CD4-positive, CD25-positive, alpha-beta regulatory T cell (primary cell): ENCODE results near the gene DMXL1. TPM values are rescaled to one million over a fixed set of nuclear protein-coding genes. Genes with fewer than 3 reads are reported as not detected.

ENCODE experiments used
- ATAC-seq, 2 donors: fragments of 150-1000 bp; cut with Tn5 transposase; one replicate each; pipeline ENCODE4 v1.10.0; 2021; ENCODE audit warnings: low read depth in 2 of 2, moderate number of reproducible peaks in 2 of 2, moderate library complexity in 1 of 2
- DNase-seq, 3 donors: peaks; one replicate each; pipeline versions ENCODE4 v3.0.0 to v3.0.0-alpha.2; 2012 to 2022; ENCODE audit warnings: mixed read lengths in 1 of 3
- H3K27ac ChIP-seq: one replicate; pipeline ENCODE4 v1.7.0; 2013; ENCODE audit warnings: mild to moderate bottlenecking, low read length; ENCODE audit not compliant: insufficient read depth, poor library complexity, severe bottlenecking
- H3K27me3 ChIP-seq: one replicate; pipeline ENCODE4 v1.7.0; 2013; ENCODE audit warnings: low read length; ENCODE audit not compliant: control insufficient read depth, insufficient read depth
- H3K36me3 ChIP-seq: one replicate; pipeline ENCODE4 v1.7.0; 2013; ENCODE audit warnings: mild to moderate bottlenecking, low read length, moderate library complexity; ENCODE audit not compliant: control insufficient read depth, insufficient read depth
- H3K4me1 ChIP-seq: 2 replicates; pipeline ENCODE4 v1.7.0; 2013; ENCODE audit warnings: mild to moderate bottlenecking, low read length; ENCODE audit not compliant: insufficient read depth, control insufficient read depth, poor library complexity, severe bottlenecking
- H3K4me3 ChIP-seq: one replicate; pipeline ENCODE4 v1.7.0; 2013; ENCODE audit warnings: low read depth, mild to moderate bottlenecking, low read length, moderate library complexity
- H3K9me3 ChIP-seq, 2 experiments: 1 replicate in 1 of 2; 2 replicates in 1 of 2; pipeline ENCODE4 v1.7.0; 2013; ENCODE audit warnings: low read length in 2 of 2, mild to moderate bottlenecking in 1 of 2, moderate library complexity in 1 of 2; ENCODE audit not compliant: control insufficient read depth in 2 of 2
- H3K27ac Mint-ChIP-seq, 3 donors: one replicate each; pipeline ENCODE4 v1.8.0; 2020 to 2022; ENCODE audit warnings: mild to moderate bottlenecking in 3 of 3, mixed read lengths in 3 of 3, moderate library complexity in 2 of 3
- H3K27me3 Mint-ChIP-seq: one replicate; pipeline ENCODE4 v1.8.0; 2022; ENCODE audit warnings: mild to moderate bottlenecking, mixed read lengths
- H3K36me3 Mint-ChIP-seq: one replicate; pipeline ENCODE4 v1.8.0; 2020; ENCODE audit warnings: mixed read lengths
- H3K4me1 Mint-ChIP-seq, 4 donors: one replicate each; pipeline ENCODE4 v1.8.0; 2020 to 2022; ENCODE audit warnings: mixed read lengths in 4 of 4, mild to moderate bottlenecking in 1 of 4
- H3K4me3 Mint-ChIP-seq, 4 donors: one replicate each; pipeline ENCODE4 v1.8.0; 2020 to 2022; ENCODE audit warnings: mild to moderate bottlenecking in 4 of 4, mixed read lengths in 4 of 4, moderate library complexity in 3 of 4
- H3K9me3 Mint-ChIP-seq, 7 donors: one replicate each; pipeline ENCODE4 v1.8.0; 2020 to 2022; ENCODE audit warnings: mixed read lengths in 7 of 7, mild to moderate bottlenecking in 3 of 7, moderate library complexity in 2 of 7
- polyA plus RNA-seq, 4 donors: library from polyadenylated mRNA; unstranded; fragments of 300-500 nt; fragmentation: Illumina TruSeq; gene quantifications; one replicate each; pipeline ENCODE4 v1.2.3, GENCODE V29; 2021
- total RNA-seq: library from RNA; stranded (reverse); gene quantifications from one replicate; pipeline ENCODE4 v1.2.3, GENCODE V29; 2022

The DMXL1 gene, protein sequence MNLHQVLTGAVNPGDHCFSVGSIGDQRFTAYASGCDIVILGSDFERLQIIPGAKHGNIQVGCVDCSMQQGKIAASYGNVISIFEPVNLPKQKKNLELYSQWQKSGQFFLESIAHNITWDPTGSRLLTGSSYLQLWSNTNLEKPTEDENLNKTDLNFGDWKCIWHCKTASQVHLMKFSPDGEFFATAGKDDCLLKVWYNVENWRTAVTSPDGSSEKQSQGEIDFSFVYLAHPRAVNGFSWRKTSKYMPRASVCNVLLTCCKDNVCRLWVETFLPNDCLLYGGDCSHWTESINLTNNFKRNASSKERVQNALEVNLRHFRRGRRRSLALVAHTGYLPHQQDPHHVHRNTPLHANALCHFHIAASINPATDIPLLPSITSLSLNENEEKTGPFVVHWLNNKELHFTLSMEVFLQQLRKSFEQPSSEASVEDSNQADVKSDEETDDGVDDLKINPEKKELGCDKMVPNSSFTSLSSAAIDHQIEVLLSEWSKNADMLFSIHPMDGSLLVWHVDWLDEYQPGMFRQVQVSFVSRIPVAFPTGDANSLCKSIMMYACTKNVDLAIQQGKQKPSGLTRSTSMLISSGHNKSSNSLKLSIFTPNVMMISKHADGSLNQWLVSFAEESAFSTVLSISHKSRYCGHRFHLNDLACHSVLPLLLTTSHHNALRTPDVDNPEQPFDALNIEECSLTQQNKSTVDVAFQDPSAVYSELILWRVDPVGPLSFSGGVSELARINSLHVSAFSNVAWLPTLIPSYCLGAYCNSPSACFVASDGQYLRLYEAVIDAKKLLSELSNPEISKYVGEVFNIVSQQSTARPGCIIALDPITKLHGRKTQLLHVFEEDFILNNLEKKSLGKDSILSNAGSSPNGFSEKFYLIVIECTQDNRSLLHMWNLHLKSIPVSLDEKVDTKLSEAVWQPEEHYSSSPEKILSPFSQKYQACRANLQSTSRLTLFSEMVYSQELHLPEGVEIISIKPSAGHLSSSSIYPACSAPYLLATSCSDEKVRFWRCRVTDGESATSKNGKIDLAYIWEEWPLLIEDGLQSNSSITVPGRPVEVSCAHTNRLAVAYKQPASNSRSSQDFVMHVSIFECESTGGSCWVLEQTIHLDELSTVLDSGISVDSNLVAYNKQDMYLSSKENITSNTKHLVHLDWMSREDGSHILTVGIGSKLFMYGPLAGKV (N-terminal part only)
- 39.0 TPM for total RNA-seq
- 10 to 100 TPM in 3 of 4 donors, 1 to 10 TPM in 1; 9.6 to 13.1 (median 11.1) TPM for polyA plus RNA-seq

- no peaks in the 10 kb centered on the region for H3K9me3 ChIP-seq
- no peaks in the 10 kb centered on the region for H3K9me3 Mint-ChIP-seq
- H3K4me1 ChIP-seq, result peaks cover 23% of the 10 kb centered on the region
- peak; percentile 88 to 91 for ATAC-seq
- DNase-seq, result peak; percentile 98 to 99 (median 99)
- H3K4me1 Mint-ChIP-seq, result peaks cover 12 to 43% (median 32%) of the 10 kb centered on the region in 4 donors
- H3K36me3 ChIP-seq, result no peaks in the 10 kb centered on the region
- H3K27ac Mint-ChIP-seq, result peak within 1 kb of the TSS; percentile 100
- H3K4me3 ChIP-seq, result peak within 1 kb of the TSS; percentile 96
- no peaks in the 10 kb centered on the region for H3K27me3 Mint-ChIP-seq
- H3K36me3 Mint-ChIP-seq, result peaks cover 7% of the 10 kb centered on the region
- H3K27me3 ChIP-seq, result no peaks in the 10 kb centered on the region
- H3K4me3 Mint-ChIP-seq, result peak within 1 kb of the TSS; percentile 95 to 100 (median 99)
- peak within 1 kb of the TSS; percentile 97 for H3K27ac ChIP-seq
Measured at GRCh38 chr5:119070828-119071560, at the start of gene DMXL1. DMXL1 (plus strand) TSS chr5:119071087; CDS start chr5:119071570, 483 bp downstream.

DNA sequence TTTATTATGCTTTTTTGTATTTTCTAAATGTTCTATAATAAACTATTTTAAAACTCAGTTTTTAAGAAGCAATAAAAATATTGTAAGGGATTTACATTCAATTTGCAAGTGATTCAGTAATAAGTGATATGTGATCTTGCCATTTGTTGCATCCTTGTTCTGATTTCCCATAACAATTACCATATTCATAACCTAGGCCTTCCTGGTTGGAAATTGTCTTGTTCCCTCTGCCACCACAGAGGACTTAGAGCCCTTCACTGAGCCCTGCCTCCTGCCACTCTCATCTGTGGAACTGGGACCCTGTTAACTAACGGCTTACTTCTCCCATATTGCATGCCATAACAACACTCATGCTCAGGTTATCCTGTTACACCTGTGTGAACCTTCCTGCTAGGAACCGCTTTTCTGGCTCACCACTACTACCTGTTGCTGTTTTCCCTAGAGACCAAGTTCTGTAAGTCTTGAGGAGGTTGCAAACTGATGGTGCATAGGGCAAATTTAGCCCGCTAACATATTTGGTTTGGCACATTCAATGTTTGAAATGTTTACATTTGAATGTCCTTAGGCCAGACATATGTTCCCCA is 49.6 kb upstream of the DMXL1 start:
- Mint-ChIP-seq H3K27me3 (peaks cover 2% of the 10 kb centered on the region), H3K4me3 (no peak overlapping the region), H3K36me3 (no peaks in the 10 kb centered on the region), H3K4me1 (peaks cover 0 to 5% (median 4%) of the 10 kb centered on the region in 4 donors), H3K27ac (no peak overlapping the region), H3K9me3 (peaks cover 0 to 4% (median 3%) of the 10 kb centered on the region in 7 donors)
- no peaks in the 10 kb centered on the region for H3K9me3 ChIP-seq
- DNase-seq (no peak), ATAC-seq (no peak)
- no peaks in the 10 kb centered on the region for H3K36me3 ChIP-seq
- H3K4me1 ChIP-seq, result no peaks in the 10 kb centered on the region
- no peak overlapping the region for H3K4me3 ChIP-seq
- no peak overlapping the region for H3K27ac ChIP-seq
- H3K27me3 ChIP-seq, result no peaks in the 10 kb centered on the region

GRCh38 chr5:119022017-119022745 is 48.7 kb upstream of the DMXL1 start:
- ATAC-seq (peak; percentile 34 to 52), DNase-seq (peak in 2 of 3 donors; percentile 51 to 65)
- no peaks in the 10 kb centered on the region for H3K27me3 Mint-ChIP-seq
- H3K4me3 Mint-ChIP-seq, result no peak overlapping the region
- no peaks in the 10 kb centered on the region for H3K36me3 Mint-ChIP-seq
- Histone ChIP-seq H3K36me3 (no peaks in the 10 kb centered on the region), H3K27ac (no peak overlapping the region), H3K4me1 (no peaks in the 10 kb centered on the region), H3K4me3 (no peak overlapping the region), H3K9me3 (no peaks in the 10 kb centered on the region), H3K27me3 (no peaks in the 10 kb centered on the region)
- peaks cover 0 to 4% (median 3%) of the 10 kb centered on the region in 7 donors for H3K9me3 Mint-ChIP-seq
- H3K4me1 Mint-ChIP-seq, result peaks cover 0 to 5% (median 4%) of the 10 kb centered on the region in 4 donors
- peak overlapping the region in 1 of 3 donors; percentile 8 for H3K27ac Mint-ChIP-seq

DNA sequence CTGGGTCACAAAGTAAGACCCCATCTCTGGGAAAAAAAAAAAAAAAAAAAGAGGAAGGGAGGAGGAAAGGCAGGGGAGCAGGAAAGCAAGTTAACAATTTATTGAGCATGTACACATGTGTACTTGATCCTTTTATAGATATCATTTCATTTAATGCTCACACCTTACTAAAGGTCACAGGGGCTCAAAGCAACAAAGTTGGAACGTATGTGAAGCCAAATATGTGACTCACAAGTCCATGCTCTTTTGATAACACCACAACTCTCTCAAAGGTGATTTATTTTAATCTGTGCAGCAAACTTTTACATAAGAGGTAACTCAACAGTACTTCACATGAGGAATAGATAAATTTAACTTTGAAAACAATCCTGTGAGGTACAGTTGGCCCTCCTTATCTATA is 48.1 kb upstream of the DMXL1 start:
- H3K27ac ChIP-seq, result no peak overlapping the region
- H3K9me3 ChIP-seq, result no peaks in the 10 kb centered on the region
- H3K9me3 Mint-ChIP-seq, result peaks cover 0 to 4% (median 3%) of the 10 kb centered on the region in 7 donors
- peaks cover 0 to 5% (median 4%) of the 10 kb centered on the region in 4 donors for H3K4me1 Mint-ChIP-seq
- H3K36me3 ChIP-seq, result no peaks in the 10 kb centered on the region
- ATAC-seq (no peak), DNase-seq (no peak)
- no peaks in the 10 kb centered on the region for H3K4me1 ChIP-seq
- no peak overlapping the region for H3K4me3 Mint-ChIP-seq
- H3K27ac Mint-ChIP-seq, result no peak overlapping the region
- no peaks in the 10 kb centered on the region for H3K36me3 Mint-ChIP-seq
- no peak overlapping the region for H3K4me3 ChIP-seq
- H3K27me3 Mint-ChIP-seq, result no peaks in the 10 kb centered on the region
- H3K27me3 ChIP-seq, result no peaks in the 10 kb centered on the region

- Mint-ChIP-seq H3K27me3 (no peaks in the 10 kb centered on the region), H3K36me3 (peaks cover 5% of the 10 kb centered on the region), H3K4me3 (no peak overlapping the region), H3K9me3 (peaks cover 0 to 4% (median 3%) of the 10 kb centered on the region in 7 donors), H3K4me1 (peaks cover 20 to 27% (median 22%) of the 10 kb centered on the region in 4 donors), H3K27ac (no peak overlapping the region)
- no peaks in the 10 kb centered on the region for H3K9me3 ChIP-seq
- no peaks in the 10 kb centered on the region for H3K27me3 ChIP-seq
- H3K27ac ChIP-seq, result no peak overlapping the region
- no peak for DNase-seq
- no peak for ATAC-seq
- no peaks in the 10 kb centered on the region for H3K36me3 ChIP-seq
- peaks cover 16% of the 10 kb centered on the region for H3K4me1 ChIP-seq
- no peak overlapping the region for H3K4me3 ChIP-seq
Measured at GRCh38 chr5:119028575-119028974, 42.3 kb upstream of the DMXL1 start.

- no peaks in the 10 kb centered on the region for H3K36me3 ChIP-seq
- Mint-ChIP-seq H3K36me3 (peaks cover 5% of the 10 kb centered on the region), H3K4me3 (peak overlapping the region in 3 of 4 donors; percentile 12 to 48 (median 42)), H3K4me1 (peaks cover 20 to 27% (median 23%) of the 10 kb centered on the region in 4 donors), H3K27me3 (no peaks in the 10 kb centered on the region), H3K9me3 (peaks cover 0 to 2% (median 0%) of the 10 kb centered on the region in 7 donors), H3K27ac (peak overlapping the region; percentile 78 to 89 (median 85))
- peak overlapping the region; percentile 49 for H3K4me3 ChIP-seq
- peaks cover 16% of the 10 kb centered on the region for H3K4me1 ChIP-seq
- ATAC-seq (peak; percentile 50 to 70), DNase-seq (peak in 2 of 3 donors; percentile 33 to 82)
- H3K27me3 ChIP-seq, result no peaks in the 10 kb centered on the region
- H3K9me3 ChIP-seq, result no peaks in the 10 kb centered on the region
- H3K27ac ChIP-seq, result peak overlapping the region; percentile 52
Measured at GRCh38 chr5:119031011-119031886, 39.6 kb upstream of the DMXL1 start.
